ENCODE data around the gene CCDC141.

DNA sequence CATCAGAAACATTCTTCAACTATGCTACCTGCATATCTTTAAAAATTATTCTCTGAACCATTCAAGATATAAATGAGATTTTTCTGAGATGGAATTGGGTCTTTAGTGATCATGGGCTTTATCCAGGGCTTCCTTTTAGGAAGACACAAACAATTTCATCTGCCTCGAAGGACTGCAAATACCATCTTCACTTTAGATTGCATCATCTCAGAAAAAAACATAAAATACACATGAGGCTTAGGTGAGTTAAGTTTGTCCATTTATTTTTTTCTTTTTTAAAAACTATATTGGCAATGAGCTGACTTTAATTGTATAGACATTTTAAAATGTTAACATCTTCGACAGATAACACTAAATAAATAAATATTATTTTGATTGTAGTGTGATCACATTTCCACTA lies 262.8 kb downstream of the CCDC141 start:
- TF ChIP-seq, protein P1, sequence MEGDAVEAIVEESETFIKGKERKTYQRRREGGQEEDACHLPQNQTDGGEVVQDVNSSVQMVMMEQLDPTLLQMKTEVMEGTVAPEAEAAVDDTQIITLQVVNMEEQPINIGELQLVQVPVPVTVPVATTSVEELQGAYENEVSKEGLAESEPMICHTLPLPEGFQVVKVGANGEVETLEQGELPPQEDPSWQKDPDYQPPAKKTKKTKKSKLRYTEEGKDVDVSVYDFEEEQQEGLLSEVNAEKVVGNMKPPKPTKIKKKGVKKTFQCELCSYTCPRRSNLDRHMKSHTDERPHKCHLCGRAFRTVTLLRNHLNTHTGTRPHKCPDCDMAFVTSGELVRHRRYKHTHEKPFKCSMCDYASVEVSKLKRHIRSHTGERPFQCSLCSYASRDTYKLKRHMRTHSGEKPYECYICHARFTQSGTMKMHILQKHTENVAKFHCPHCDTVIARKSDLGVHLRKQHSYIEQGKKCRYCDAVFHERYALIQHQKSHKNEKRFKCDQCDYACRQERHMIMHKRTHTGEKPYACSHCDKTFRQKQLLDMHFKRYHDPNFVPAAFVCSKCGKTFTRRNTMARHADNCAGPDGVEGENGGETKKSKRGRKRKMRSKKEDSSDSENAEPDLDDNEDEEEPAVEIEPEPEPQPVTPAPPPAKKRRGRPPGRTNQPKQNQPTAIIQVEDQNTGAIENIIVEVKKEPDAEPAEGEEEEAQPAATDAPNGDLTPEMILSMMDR (IDR thresholded peaks at IDR 0.05; ENCODE audit: borderline replicate concordance, extremely low read depth, low read length, poor library complexity, severe bottlenecking): no peak
- TF ChIP-seq EZH2 (IDR thresholded peaks at IDR 0.05; ENCODE audit: borderline replicate concordance, low read depth, low read length, severe bottlenecking): no peak
